Activated CD4-positive, alpha-beta T cell treated with anti-CD3 and anti-CD28 coated beads for 1 hour (primary cell): Measurements from ENCODE around the gene DEPDC7.
A peak's percentile ranks its signal among the peaks of the same experiment; 100 is the strongest.
"Not testable (repeated sequence)": the region's sequence is repeated elsewhere in the genome, so short reads cannot be mapped to it uniquely, and the experiment has no call there.

Experiments used
- DNase-seq: peaks from one replicate; pipeline ENCODE4 v3.0.0-alpha.2; 2020

Gene DEPDC7

DNA sequence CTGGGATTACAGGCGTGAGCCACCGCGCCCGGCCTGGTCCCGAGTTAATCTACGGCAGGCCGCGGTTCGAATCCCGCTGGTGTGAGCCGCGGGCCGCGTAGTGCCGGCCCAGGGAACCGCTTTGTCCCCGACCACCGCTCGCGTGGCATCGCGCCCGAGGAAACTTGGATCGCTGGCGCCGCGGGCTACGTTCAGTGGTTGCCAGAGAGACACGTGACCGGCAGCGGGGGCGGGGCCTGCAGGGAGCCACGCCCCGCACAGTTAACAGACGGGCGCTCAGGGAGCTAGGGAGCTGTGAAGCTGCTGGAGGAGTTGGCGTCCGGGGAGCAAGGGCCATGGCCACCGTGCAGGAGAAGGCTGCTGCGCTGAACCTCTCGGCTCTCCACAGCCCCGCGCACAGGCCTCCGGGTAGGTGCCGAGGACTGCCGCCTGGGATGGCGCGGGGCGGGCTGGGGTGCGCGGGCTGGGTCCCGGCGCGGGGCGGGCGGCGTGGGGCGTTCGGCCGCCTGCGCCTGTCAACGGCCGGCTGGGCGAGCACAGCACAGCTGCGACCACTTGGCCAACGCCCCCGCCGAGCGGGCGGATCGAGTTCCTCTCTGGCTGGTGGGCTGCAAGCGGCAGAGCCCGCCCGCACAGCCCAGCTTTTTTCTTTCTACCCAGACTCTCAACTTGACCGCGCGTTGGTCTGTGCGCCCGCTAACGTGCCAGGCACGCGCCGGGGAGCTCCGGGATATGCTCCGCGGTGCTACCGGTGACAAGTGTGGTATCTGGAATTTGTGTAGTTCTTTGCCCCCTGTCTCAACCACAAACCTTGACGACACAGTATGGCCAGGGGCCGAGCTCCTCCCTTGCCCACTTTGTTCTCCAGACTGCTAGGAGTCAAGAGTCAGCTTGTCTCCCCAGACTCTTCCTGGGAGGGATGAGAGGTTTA lies at the start of gene DEPDC7:
Gene DEPDC7 (plus strand): TSS at position 258 of the 931 bp plus-strand sequence. CDS start 78 bp downstream, at position 336.
- DNase-seq, result peak; percentile 64

DNA sequence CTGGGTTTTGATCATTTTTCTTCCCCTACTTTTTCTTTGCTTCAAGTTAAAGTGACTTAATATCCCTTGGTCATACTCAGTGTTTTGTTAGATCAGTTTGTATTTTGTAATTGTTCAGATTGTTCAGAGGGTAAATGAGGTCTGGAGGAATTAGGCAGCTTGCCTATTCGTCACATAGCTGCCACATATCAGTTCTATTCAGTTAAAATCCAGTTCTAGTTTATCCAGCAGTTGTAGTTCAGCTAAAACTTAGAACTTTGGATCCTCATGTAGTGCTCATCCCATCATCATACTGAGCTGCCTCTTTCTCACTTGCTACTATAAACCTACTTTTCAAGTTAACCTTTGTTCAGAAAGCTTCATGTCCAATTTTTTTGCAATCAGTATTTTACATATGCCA lies 47.1 kb upstream of the DEPDC7 start:
- DNase-seq, result no peak

DNA sequence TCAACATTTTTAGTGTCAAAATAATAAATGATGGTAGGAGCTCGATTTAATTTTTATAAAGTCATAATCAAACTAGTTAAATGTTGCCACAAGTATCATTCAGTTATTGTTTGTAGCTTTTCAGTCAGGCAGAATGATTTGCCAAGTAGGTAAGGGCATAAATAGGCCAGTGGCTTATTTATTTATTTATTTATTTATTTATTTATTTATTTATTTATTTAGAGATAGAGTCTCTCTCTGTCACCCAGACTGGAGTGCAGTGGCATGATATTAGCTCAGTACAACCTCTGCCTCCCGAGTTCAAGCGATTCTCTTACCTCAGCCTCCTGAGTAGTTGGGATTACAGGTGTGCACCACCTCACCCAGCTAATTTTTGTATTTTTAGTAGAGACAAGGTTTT lies 43.4 kb upstream of the DEPDC7 start:
- DNase-seq, result not testable (repeated sequence)

DNA sequence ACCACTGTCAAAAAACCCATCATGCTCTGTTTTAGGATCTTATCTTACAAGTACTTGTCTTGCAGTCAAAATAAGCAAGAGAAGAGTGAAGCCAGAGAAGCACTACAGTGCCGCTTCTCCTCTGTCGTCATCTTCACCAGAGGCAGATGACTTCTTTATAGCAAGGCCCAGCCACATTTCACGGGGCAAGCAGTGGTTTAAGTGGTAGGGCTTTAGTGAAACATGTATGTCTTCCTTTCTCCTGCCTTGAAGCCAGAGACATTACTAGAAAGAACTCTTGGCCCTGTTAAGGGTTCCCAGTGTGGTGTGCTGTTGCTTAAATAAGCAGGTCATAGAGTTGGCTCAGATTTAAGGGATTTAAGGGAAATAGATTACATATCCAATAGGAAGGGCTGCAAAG lies 42.9 kb upstream of the DEPDC7 start:
- DNase-seq, result no peak

DNA sequence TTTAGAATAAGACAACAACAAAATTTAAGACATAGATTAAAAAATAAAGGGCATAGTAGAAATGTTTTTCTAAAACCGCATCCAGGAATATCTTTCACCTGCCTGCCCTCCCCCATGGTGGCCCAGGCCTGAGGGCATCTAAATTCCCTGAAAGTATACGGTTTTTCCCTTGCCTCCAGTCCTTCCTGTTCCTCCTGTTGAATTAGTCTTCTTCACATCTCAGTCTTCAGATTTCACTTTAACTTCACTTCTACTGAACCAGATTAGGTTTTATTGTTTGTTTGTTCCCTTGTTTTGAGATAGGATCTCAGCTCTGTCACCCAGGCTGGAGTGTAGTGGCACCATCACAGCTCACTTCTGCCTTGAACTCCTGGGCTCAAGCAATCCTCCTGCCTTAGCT lies 33.1 kb upstream of the DEPDC7 start:
- DNase-seq, result no peak

DNA sequence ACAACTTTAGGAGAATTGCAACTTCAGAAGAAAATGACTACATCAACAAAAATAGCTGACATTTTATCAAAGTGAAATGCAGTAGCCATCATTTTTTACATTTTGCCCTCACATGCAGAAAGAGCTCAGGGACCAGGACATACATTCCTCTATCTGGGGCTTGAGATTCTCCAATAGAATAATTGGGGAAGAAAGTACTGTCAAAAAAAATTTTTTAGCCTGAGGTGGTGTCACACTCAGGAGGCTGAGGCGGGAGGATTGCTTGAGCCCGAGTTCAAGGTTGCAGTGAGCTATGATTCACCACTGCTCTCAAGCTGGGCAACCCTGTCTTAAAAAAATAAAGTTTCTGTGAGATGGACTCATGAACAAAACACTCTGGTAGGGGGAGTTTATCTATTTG lies 32.2 kb upstream of the DEPDC7 start:
- DNase-seq, result no peak

DNA sequence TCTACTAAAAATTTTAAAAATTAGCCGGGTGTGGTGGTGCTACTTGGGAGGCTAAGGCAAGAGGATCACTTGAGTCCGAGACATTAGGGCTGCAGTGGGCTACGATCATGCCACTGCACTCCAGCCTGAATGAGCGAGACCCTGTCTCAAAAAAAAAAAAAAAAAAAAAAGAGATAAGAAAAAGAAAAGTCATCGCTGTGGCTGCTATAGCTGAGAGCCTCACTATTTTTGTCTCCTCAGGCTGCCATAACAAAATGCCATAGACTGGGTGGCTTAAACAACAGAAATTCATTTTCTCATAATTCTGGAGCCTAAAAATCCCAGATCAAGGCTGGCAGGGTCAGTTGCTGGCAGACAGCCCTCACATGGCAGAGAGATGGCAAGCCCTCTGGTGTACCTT lies 30.1 kb upstream of the DEPDC7 start:
- DNase-seq, result no peak

DNA sequence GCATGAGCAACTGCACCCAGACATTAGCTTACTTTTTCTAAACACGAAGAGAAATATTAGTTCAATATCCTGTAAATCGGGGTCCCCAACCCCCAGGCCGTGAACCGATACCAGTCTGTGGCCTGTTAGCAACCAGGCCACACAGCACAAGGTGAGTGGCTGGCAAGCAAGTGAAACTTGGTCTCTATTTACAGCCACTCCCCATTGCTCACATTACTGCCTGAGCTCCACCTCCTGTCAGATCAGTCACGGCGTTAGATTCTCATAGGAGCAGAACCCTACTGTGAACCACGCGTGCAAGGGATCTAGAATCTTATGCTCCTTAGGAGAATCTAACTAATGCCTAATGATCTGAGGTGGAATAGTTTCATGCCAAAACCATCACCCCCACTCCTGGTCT lies 27.8 kb upstream of the DEPDC7 start:
- no peak for DNase-seq

DNA sequence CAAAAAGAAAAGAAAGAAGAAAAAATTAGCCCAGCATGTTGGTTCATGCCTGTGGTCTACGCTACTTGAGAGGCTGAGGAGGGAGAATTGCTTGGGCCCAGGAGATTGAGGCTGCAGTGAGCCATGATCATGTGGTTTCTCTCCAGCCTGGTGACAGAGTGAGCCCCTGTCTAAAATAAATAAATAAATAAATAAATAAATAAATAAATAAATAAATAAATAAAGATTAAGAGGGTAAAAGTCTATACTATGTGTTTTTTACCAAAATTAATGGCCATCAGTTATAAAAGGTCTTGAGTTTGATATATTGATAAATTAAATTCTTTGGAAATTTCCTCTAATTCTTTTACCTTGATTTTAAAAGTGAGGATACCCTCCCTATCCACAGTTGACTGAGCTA lies 25.2 kb upstream of the DEPDC7 start:
- no peak for DNase-seq

DNA sequence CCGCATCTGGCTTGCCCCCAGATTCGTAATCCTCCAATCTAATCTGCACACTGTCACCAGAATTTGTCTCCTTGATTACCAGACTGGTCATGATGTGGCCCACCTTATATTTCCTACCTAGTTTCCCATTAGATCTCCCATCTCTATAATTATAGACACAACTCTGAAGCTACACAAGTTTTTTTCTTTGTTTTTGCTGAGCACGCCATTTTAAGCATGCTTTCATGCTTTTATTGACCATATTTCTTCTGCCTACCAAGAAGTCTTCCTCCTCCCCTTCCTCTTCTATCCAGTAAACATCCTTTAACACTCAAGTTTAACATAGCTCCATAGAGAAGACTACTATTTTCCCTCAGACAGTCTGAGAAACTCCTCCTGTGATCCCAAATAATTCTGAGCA lies 24.3 kb upstream of the DEPDC7 start:
- DNase-seq, result no peak

DNA sequence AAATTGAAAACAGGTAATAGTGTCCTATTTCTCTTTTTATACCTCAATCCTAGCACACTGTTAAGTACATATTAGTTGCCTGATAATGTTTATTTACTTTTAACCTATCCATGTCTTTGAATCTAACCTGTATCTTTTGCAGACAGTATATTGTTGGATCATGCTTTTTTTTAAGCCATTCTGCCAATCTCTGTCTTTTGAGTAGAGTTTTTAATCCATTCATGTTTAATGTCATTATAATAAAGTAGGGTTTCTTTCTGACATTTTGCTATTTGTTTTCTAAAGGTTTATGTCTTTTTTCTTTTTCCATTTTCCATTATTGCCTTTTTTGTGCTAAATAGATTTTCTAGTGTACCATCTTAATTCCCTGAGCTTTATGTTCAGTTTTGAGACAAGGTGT lies 23.8 kb upstream of the DEPDC7 start:
- DNase-seq, result no peak

DNA sequence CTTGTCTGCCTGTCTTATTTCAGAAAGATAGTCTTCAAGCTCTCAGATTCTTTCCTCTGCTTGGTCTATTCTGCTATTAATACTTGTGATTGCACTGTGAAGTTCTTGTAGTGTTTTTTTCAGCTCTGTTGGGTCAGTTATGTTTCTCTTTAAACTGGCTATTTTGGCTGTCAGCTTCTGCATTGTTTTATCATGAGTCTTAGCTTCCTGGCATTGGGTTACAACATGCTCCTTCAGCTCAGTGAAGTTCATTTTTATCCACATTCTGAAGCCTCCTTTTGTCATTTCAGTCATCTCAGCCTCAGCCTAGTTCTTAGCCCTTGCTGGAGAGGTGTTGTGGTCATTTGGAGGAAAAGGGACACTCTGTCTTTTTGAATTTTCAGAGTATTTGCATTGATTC lies 15.5 kb upstream of the DEPDC7 start:
- no peak for DNase-seq

DNA sequence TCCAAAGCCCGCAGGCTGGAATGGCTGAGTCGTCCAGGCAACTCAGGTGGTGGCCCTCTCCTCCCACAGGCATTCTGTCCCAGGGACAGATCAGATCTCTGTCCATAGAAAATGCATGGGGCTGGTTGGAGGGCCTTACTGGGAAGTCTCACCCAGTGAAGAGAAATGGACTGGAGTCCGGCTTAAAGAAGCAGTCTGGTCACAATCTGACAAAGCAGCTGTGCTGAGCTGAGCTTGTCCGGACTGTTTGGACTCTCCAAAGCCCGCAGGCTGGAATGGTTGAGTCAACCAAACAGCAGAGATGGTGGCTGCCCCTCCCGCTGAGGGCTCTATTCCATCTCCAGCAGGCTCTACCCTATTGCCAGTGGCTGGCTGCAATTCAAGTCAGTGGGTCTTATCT lies 14.4 kb upstream of the DEPDC7 start:
- no peak for DNase-seq

DNA sequence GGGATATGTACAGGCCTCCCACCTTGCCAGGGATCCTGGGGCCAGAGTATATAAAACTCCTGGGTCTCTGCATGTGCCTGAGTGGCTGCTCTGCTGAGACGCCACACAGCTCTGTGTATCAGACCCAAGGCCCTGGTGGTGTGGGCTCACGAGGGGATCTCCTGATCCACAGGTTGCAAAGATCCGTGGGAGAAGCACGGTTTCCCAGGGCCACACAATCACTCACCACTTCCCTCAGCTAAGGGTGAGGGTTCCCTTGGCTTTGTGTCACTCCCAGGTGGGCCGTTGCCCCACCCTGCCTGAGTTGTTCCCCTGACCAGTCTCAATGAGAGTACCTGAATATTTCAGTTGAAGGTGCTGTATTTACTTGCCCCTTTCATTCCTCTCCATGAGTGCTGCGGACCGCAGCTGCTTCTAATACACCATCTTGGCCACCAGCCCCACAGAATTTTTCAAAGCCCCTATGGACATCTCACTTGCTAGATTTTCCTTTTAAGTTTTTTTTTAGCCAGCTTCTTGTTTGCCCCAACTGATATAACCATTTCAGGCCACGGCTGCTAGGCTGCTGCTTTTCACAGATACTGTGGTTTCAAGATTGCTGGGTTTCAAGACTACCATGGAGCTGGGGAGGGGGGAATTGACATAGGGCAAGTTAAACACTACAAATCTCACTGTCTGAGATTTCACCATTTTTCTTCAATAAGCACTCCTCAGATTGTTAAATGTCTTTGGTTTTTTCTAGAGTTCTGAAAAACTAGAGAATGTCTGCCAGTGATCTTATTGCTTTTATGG lies 13.7 kb upstream of the DEPDC7 start:
- DNase-seq, result no peak

DNA sequence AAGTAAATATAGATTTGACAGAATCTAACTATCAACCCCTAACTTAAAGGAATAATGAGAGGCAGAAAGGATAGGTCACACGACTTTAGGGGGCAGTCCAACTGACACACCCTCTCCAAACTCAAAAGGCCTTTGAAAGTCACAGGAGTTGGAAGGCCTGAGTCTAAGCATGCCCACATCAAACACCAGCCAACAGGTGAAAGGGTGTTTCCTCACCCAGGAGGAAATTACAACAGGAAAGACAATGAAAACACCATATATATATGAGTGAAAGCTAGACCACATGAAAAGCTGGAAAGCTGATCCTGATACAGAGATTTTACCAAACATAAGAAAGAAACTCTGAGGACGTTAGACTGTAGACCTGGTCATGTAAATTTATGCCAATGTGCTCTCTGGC lies 10.5 kb upstream of the DEPDC7 start:
- DNase-seq, result no peak

DNA sequence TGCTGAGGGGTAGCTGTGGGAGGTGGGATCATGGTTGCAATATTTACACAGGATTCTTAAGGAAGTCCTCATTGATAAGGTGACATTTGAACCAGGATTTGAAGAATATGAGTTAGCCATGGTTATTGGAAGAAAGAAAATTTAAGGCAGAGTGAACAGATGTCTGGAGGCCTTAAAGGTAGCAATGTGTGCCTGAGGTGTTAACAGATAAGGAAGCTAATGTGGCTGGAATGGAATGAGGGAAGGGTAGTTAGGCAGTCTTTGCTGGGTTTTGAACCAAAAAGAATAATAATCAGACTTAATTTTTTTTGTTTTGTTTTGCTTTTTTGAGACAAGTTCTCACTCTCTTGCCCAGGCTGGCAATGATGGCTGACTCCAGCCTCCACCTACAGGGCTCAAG lies 9.7 kb upstream of the DEPDC7 start:
- DNase-seq, result no peak

DNA sequence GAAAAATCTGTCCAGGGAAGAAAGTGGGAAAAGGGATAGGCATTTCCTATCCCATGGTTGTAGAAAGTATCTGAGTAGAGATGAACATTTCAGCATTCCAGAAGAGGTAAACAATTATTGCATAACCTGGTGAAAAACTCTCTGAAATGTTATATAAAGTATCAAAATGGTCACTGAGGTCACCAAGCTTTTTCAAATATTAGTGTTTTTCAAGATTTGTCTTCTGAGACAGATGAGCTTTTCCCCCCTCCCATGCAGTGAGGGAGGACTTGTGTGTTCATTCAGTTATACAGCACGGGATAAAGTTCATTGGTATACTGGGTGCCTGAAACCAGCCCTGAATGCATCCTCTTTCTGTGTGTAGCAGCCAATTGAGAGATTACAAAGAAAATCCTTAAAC lies 1.9 kb upstream of the DEPDC7 start:
- no peak for DNase-seq

DNA sequence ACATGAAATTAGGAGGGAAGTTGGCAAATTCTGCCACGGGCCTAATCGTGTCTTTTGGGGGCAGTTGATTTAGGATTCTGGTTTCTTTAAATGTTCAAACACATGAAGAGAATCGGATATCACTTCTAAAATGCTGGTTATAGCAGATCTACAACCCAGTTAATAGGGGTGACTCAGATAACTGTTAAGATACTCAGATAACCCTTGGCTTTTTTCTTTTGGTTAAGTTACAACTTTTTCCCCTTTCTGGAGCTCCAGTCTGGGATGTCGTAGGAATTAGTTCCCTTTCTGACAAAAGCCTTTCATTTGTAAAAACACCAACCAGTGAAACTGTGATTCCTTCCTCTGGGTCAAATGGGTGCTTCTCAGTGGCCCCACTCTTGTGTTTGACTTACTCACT lies 976 bp downstream of the DEPDC7 start:
- no peak for DNase-seq

DNA sequence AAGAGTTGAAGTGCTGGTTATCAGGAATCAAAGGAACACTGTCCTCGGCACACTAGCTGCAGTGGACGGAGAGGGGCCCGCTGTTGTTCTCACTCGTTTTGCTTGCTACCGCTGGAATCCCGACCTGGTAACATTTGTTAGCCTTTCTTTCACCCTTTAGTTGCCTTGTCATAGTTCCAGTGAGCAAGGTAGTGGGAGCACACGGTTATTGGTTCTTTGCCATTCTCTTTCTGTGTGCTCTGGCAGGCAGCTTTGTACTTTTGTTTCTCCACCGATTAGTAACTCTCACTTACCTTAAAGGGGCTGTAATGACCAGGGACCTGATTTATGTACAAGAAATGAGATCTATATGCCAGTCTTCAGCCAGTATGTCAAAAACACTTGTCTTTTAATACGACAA lies 1.8 kb downstream of the DEPDC7 start:
- no peak for DNase-seq

DNA sequence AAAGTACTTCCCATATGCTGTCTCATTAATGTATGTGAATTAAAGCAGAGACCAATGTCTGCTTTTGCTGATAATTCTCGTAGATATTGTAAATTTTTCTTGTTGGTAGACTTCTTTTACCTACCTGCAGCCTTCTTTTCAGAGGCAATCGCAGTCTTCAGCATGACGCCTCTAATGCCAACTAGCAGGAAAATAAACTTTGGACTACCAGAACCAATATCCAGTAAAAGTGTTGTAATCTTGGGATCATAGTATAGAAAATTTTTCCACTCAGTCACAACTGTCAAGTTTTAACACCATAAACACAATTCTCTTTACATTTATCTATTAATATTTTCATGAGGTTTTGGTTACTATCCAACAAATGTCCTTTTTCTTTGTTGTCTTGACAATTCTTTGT lies 2.3 kb downstream of the DEPDC7 start:
- no peak for DNase-seq

DNA sequence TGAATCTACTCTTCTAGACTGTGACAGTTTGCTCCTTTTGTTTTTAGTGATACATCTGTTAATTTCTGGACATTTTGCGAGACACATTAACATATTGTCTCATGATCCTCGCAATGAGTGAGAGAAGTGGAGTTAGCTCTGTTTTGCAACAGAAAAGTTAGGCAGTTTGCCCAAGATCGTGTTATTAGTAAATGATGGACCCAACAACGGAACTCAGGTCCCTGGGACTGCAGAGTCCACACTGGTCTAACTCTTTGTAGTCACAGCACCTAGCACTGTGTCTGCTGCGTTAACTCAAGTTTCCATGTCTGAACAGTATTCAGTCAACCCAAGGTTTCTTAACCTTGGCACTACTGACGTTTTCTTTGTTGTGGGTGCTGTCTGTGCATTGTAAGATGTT lies 3.2 kb downstream of the DEPDC7 start:
- DNase-seq, result no peak

DNA sequence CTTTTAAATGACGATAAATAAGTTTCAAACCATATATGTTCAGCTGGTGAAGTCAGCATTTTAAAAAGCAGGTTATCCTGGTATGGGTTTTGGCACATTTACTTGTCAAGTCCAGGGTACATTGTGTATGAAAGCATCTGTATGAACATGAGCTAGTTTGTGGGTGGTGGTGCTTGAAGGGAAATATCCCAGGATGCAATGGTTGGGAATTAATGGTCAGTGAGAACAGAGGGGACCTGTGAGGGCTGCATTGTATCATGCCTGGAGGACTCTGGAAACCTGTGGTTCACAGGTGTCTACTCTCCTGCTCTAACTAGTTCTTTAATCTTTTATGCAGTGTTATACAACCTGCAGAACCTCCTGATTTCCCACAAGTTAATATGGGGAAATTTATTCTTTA lies 5.8 kb downstream of the DEPDC7 start:
- no peak for DNase-seq

DNA sequence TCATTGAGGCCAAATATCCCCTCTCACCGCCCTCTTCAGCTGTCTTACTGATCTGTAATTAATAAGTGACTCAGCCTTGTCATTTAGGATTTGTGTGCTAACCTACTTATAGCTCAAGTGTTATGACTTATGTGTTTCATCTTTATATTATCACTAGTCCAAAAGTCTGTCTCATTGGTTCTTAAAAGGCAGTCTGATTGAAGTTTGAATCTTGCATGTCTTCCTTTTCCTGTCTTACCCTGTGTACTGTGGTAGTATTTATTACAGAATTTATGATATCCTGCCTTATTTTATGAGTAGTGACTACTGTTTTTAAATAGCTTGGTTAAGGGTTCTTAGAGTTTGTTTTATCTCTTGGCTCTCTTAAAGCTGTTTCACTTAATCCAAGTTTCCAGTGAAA lies 6.3 kb downstream of the DEPDC7 start:
- DNase-seq, result no peak

DNA sequence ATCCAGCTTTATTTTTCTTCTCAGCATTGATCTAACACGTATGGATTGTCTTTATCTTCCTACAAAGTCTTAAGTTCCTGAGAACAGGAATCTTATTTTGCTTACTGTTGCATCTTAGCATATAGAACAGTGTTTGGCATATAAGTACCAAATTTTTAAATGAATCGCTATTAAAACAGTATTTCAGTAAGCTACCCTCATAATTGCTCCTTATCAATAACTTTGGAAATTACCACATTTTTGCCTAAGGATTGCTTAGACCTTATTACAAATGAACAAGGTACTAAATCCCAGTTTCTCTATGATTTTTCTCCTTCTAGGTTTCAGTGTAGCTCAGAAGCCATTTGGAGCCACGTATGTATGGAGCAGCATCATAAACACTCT lies 9.7 kb downstream of the DEPDC7 start:
- DNase-seq, result no peak
